Stimulated activated CD8-positive, alpha-beta memory T cell treated with anti-CD3 and anti-CD28 coated beads, Interleukin-2, amount 100 ng/mL, for 1 hour (primary cell): ENCODE data around the gene SLC38A1.

Experiments
- DNase-seq, 2 donors: peaks; one replicate each; pipeline ENCODE4 v3.0.0-alpha.2; 2020; ENCODE audit warnings: low read depth in 2 of 2

SLC38A1 gene

DNA sequence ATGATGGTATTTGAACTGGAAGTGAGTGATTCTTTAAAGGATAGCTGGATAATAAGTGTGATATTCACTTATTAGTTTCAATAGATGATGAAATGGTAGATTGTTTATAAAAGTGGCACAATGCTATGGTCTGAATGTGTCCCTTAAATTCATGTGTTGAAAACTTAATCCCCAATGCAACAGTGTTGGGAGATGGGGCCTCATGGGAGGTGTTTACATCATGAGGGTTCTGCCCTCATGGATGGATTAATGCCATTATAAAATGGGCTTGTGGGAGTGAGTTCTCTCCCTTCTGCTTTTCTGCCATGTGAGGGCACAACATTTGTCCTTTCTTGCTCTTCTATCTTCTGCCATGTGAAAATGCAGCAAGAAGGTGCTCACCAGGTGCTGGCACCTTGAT, 134.0 kb downstream of the SLC38A1 start:
- DNase-seq: no peak

DNA sequence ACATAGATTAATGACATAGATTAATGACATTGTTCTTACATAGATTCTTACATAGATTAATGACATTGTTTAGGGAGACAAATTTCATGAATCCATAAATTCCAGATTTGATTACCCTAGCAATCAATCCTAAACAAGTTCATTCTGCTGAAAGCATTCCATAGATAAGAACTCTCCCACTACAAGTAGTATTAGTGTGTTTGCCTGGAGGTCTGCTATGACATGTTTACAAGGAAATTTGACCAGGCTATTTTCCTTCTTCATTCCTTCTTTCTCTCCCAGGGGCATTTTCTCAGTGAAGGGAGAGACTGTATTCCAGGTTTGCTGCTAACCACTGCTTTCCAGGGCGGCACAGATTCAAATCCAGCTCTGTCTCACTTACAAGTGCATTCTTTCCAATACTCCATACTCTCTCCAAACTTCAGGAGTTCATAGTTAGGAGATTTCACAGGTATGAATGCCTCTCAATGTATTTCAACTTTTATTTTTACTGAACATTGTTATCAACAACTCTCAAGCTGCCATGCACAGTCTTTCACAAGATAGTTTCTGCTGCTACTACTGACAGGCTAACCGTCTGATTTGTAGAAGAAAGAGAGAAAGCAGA, 134.5 kb downstream of the SLC38A1 start:
- DNase-seq: no peak

DNA sequence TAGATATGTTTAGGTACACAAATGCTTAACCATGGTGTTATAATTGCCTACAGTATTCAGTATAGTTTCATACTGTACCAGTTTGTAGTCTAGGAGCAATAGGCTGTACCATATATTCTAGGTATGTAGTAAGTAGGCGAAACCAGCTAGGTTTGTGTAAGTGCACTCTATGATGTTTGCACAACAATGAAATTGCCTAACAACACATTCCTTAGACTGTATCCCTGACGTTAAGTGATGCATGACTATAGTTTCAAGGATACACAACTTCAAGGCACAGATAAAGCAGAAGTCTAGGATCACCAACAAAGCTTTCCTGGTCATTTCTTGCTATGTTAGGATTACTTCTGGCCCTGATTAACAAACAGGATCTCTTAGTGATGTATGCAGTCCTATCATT, 135.1 kb downstream of the SLC38A1 start:
- DNase-seq: no peak
